ENCODE results near the gene RFXANK.

- TF ChIP-seq CTCF (IDR thresholded peaks at IDR 0.05) (no peak), POLR2A (IDR thresholded peaks at IDR 0.05) (no peak)
These were observed 42.6 kb upstream of the RFXANK start for GRCh38 chr19:19149435-19149834.
